Prostate gland (tissue), 2 donors: ENCODE data around the gene KAZN.

Source experiments
- CTCF ChIP-seq, 4 experiments: fragments of 200-600 bp in 2 of 4; fragments of 450-650 bp in 2 of 4; sonication (generic) in 2 of 4; IDR thresholded peaks; 1 replicate in 3 of 4; 2 replicates in 1 of 4; pipeline ENCODE4 v1.5.1; 2016 to 2019; ENCODE audit warnings: antibody characterized with exemption in 4 of 4, mild to moderate bottlenecking in 2 of 4, moderate library complexity in 2 of 4
- POLR2A ChIP-seq: fragments of 450-650 bp; IDR thresholded peaks from one replicate; pipeline ENCODE4 v1.6.1; 2016; ENCODE audit warnings: antibody characterized with exemption, mild to moderate bottlenecking

GRCh38 chr1:14811573-14811972 is 213.1 kb downstream of the KAZN start:
- no peak for TF ChIP-seq POLR2A
- no peak for TF ChIP-seq CTCF (IDR thresholded peaks at IDR 0.05)
